BE2C (cell line): ENCODE measurements around the gene TTLL11.

Experiments
- DNase-seq: peaks from one replicate; pipeline ENCODE4 v3.0.0-alpha.2; 2020
- H3K27me3 ChIP-seq: fragments of 250-450 bp; sonication (Bioruptor Pico); 2 replicates; pipeline ENCODE4 v1.5.1; 2020; ENCODE audit warnings: mild to moderate bottlenecking
- H3K36me3 ChIP-seq: fragments of 250-450 bp; sonication (Bioruptor Pico); 2 replicates; pipeline ENCODE4 v1.5.1; 2020; ENCODE audit warnings: mild to moderate bottlenecking
- H3K4me1 ChIP-seq: fragments of 250-450 bp; sonication (Bioruptor Pico); 2 replicates; pipeline ENCODE4 v1.5.1; 2020
- H3K4me3 ChIP-seq: 2 replicates; pipeline ENCODE4 v1.5.1; 2011; ENCODE audit warnings: low read depth, low read length
- H3K9me3 ChIP-seq: fragments of 250-450 bp; sonication (Bioruptor Pico); 2 replicates; pipeline ENCODE4 v1.5.1; 2020
- CTCF ChIP-seq: IDR thresholded peaks from 2 replicates; pipeline ENCODE4 v1.5.1; 2012; ENCODE audit warnings: mild to moderate bottlenecking, low read depth, low read length

The TTLL11 gene

GRCh38 chr9:121917375-121918335 is 175.5 kb downstream of the TTLL11 start:
- Histone ChIP-seq H3K4me3 (no peak overlapping the region), H3K36me3 (no peaks in the 10 kb centered on the region), H3K27me3 (no peaks in the 10 kb centered on the region), H3K9me3 (no peaks in the 10 kb centered on the region), H3K4me1 (peaks cover 7% of the 10 kb centered on the region)
- DNase-seq, result no peak
- TF ChIP-seq CTCF, result no peak

- DNase-seq, result no peak
- no peak overlapping the region for H3K4me3 ChIP-seq
- H3K4me1 ChIP-seq, result peaks cover 7% of the 10 kb centered on the region
- no peaks in the 10 kb centered on the region for H3K27me3 ChIP-seq
- H3K9me3 ChIP-seq, result no peaks in the 10 kb centered on the region
- no peak for TF ChIP-seq CTCF
- no peaks in the 10 kb centered on the region for H3K36me3 ChIP-seq
Observed at GRCh38 chr9:121915304-121915625, 177.8 kb downstream of the TTLL11 start.

GRCh38 chr9:121914604-121915303 is 178.4 kb downstream of the TTLL11 start:
- Histone ChIP-seq H3K36me3 (no peaks in the 10 kb centered on the region), H3K4me1 (peaks cover 7% of the 10 kb centered on the region), H3K27me3 (no peaks in the 10 kb centered on the region), H3K4me3 (no peak overlapping the region), H3K9me3 (no peaks in the 10 kb centered on the region)
- no peak for TF ChIP-seq CTCF
- DNase-seq, result no peak

GRCh38 chr9:121914017-121914595 is 179.0 kb downstream of the TTLL11 start:
- Histone ChIP-seq H3K4me3 (no peak overlapping the region), H3K9me3 (no peaks in the 10 kb centered on the region), H3K27me3 (no peaks in the 10 kb centered on the region), H3K4me1 (peaks cover 7% of the 10 kb centered on the region), H3K36me3 (no peaks in the 10 kb centered on the region)
- no peak for TF ChIP-seq CTCF
- no peak for DNase-seq

- H3K4me3 ChIP-seq, result no peak overlapping the region
- H3K4me1 ChIP-seq, result peaks cover 7% of the 10 kb centered on the region
- no peaks in the 10 kb centered on the region for H3K9me3 ChIP-seq
- H3K27me3 ChIP-seq, result no peaks in the 10 kb centered on the region
- TF ChIP-seq CTCF, result no peak
- no peaks in the 10 kb centered on the region for H3K36me3 ChIP-seq
- no peak for DNase-seq
Observed at GRCh38 chr9:121912812-121913627, 180.1 kb downstream of the TTLL11 start.
